HG03342 (cell line): ENCODE results near the gene RGS7BP.

ENCODE experiments used
- ATAC-seq: cut with Tn5 transposase; IDR thresholded peaks from one replicate; pipeline ENCODE4 v1.9.1; 2021; ENCODE audit warnings: mild to moderate bottlenecking, moderate library complexity; ENCODE audit not compliant: unreplicated experiment

RGS7BP gene

GRCh38 chr5:64505769-64506566 lies at the start of gene RGS7BP:
TSS of gene RGS7BP (plus strand) at chr5:64506015. CDS start at chr5:64506625, 610 bp downstream.
- ATAC-seq: no peak

- no peak for ATAC-seq
Observed at GRCh38 chr5:64457846-64458245, 48.0 kb upstream of the RGS7BP start.

- no peak for ATAC-seq
Observed at GRCh38 chr5:64458948-64459347, 46.9 kb upstream of the RGS7BP start.

- no peak for ATAC-seq
Observed at GRCh38 chr5:64462391-64462790, 43.4 kb upstream of the RGS7BP start.

GRCh38 chr5:64486163-64486562 lies 19.7 kb upstream of the RGS7BP start:
- ATAC-seq: no peak

- no peak for ATAC-seq
Observed at GRCh38 chr5:64487283-64487682, 18.5 kb upstream of the RGS7BP start.

GRCh38 chr5:64489857-64490256 lies 16.0 kb upstream of the RGS7BP start:
- ATAC-seq: no peak

- ATAC-seq: no peak
Observed at GRCh38 chr5:64497386-64497785, 8.4 kb upstream of the RGS7BP start.

- ATAC-seq: no peak
Observed at GRCh38 chr5:64502196-64502595, 3.6 kb upstream of the RGS7BP start.

GRCh38 chr5:64506567-64507263 lies 900 bp downstream of the RGS7BP start:
- ATAC-seq: no peak

- ATAC-seq: no peak
Observed at GRCh38 chr5:64507264-64507605, 1.4 kb downstream of the RGS7BP start.

- ATAC-seq: no peak
Observed at GRCh38 chr5:64509828-64510227, 4.0 kb downstream of the RGS7BP start.

- no peak for ATAC-seq
Observed at GRCh38 chr5:64513492-64513891, 7.7 kb downstream of the RGS7BP start.

GRCh38 chr5:64514612-64515011 lies 8.8 kb downstream of the RGS7BP start:
- ATAC-seq: no peak

- ATAC-seq: no peak
Observed at GRCh38 chr5:64516216-64516615, 10.4 kb downstream of the RGS7BP start.

- ATAC-seq: peak; percentile 76
Observed at GRCh38 chr5:64518793-64519192, 13.0 kb downstream of the RGS7BP start.

- no peak for ATAC-seq
Observed at GRCh38 chr5:64519263-64519662, 13.4 kb downstream of the RGS7BP start.

GRCh38 chr5:64526734-64527439 lies 21.1 kb downstream of the RGS7BP start:
- no peak for ATAC-seq

- no peak for ATAC-seq
Observed at GRCh38 chr5:64530076-64530475, 24.3 kb downstream of the RGS7BP start.

- ATAC-seq: no peak
Observed at GRCh38 chr5:64532212-64532611, 26.4 kb downstream of the RGS7BP start.

GRCh38 chr5:64532657-64533056 lies 26.8 kb downstream of the RGS7BP start:
- ATAC-seq: no peak

- ATAC-seq: no peak
Observed at GRCh38 chr5:64534033-64534432, 28.2 kb downstream of the RGS7BP start.
